GM18511 (cell line): ENCODE measurements around the gene CXCR5.
A peak's percentile ranks its signal among the peaks of the same experiment; 100 is the strongest.

ENCODE experiments used
- ATAC-seq: cut with Tn5 transposase; IDR thresholded peaks from one replicate; pipeline ENCODE4 v1.9.1; 2021; ENCODE audit warnings: mild to moderate bottlenecking, moderate library complexity; ENCODE audit not compliant: unreplicated experiment

Gene CXCR5

GRCh38 chr11:118912742-118913410 is 29.2 kb downstream of the CXCR5 start:
- no peak for ATAC-seq

- ATAC-seq = no peak
Measured at GRCh38 chr11:118913411-118914125, 29.9 kb downstream of the CXCR5 start.

- ATAC-seq = peak; percentile 53
Measured at GRCh38 chr11:118914178-118914918, 30.7 kb downstream of the CXCR5 start.

- peak; percentile 61 for ATAC-seq
Measured at GRCh38 chr11:118914987-118915386, 31.3 kb downstream of the CXCR5 start.

DNA sequence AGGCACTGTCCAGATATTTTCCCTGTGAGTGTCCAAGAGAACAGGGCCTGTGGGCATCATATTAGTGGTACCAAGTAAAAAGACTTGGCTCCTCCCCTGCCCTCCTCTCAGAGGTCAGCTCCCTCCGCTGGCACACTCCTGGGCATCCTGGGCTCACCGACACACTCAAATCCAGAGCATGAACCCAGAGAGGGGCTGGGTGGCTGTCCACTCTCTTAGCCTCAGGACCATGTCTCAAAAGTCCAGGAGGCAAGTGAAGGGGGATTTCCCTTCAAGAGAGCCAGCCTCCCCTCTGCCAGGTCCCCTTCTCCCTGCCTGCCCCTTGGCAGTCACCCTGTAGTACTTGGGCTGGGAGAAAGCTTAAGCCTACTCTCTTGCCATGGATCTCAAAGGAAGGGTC is 31.7 kb downstream of the CXCR5 start:
- ATAC-seq = no peak

DNA sequence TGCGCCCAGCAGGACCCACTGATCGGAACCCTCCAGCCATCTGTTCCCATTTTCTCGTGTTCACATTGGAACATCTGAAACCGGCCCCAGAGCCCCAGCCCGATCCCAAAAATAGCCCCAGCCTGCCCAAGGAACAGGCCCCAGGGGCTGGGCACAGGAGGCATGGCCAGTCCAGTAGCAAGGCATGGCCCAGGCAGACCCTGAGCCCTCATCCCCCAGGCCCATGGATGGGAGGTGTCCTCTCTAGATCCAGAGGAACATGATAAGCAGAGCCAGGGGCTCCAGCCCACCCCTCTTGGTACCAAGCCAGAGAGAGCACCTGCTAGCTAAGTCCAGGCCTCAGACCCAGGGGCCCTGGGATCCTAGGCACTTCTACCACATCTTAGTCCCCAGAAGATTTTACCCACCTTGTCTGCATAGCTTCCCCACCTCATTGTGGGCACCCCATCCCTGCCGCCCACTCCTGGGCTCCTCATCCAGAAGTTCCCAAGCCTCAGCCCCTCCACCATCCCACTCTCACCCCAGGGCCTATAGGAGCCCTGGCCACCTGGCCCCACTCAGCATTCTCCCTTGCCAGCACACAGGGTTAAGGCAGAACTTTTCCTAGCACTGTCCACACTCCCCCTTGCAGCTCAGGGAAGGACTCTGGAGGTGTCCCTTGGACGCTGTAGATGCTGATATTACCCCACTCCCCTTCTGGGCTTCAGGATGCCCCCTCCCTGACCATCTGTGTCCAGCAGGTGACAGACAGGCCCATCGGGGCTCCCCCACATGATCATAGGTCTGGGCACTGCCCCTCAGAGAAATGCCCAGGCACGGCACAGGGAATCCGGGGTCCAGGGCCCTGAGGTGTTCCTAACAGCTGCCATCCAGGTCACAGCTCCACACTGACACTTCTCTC is 32.5 kb downstream of the CXCR5 start:
- no peak for ATAC-seq

DNA sequence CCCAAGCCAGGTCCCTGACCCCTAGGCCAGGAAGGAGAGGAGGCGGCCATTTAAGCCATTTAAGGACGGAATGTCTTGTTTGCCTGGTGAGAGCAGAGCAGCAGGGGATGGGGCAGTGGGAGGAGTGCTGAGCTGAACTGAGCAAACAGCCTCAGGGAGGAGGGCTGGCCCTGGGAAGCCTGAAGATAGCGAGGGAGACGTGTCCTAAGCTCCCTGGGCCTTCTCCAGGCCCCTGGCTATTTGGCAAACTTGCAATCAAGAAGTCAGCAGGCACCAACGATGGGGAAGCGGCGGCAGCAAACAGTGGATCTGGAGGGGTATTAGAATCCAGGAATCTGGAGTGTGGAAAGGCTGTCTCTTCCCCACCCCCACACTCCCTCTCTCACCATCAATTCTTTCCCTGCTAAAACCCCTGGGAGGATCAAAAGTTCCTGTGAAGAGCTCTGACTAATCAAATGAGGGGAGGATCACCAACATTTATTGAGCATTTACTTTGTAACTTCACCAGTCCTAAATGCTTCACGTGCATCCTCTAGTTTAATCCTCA is 33.2 kb downstream of the CXCR5 start:
- no peak for ATAC-seq

DNA sequence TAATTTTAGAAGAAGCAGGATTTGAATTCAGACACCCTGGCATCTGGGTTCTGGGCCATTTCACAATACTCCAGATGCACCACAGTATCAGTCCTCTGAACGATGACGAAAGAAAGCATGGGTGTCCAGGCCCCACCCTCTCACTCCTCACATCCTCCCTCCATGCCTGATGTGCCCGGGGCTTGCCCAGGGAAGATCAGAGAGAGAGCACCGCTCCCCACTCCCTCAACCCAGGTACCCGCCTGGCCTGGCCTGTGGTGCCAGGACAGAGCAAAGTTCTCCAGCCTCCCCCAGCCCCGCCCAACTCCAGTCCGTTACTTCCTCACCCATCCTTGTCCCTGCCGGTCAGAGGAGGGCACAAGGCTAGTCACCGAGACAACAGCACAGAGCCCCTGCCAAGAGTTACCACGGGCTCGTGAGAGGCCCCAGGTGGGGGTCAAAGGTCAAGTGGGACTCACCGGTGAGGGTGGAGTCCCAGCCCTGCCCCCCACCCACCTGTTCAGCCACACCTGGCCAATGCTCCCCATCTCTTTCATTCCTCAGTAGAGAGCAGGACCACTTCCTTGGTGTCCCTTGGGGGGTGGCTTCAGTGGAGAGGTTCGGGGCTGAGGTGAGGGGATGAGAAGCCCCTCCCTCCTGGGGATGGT is 33.9 kb downstream of the CXCR5 start:
- no peak for ATAC-seq

DNA sequence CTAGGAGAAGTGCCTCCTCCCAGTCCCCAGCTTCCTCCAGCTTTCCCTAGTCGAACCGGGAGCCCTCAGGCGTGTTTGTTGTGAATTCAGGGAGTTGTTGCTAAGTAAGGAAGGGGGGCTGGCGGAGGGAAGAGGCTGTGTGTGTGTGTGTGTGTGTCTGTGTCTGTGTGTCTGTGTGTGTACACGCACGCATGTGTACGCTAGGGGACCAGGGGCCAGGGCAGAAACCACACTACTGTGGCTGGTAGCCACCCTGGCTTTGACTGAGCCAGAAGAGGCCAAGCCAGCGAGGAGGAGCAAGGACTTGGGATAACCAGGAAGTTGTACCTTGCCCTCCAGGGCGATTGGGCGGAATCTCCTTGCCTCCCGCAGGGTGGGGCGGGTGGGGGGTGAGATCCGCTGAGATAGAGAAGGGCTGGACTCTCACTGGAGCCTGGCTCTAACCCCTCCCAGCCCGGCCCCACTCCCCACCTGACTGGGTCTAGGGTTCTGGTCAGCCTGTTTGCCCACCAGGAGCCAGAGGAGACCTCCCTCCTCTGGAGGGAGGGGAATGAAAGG is 34.5 kb downstream of the CXCR5 start:
- ATAC-seq = no peak

- ATAC-seq = no peak
Measured at GRCh38 chr11:118918686-118919280, 35.1 kb downstream of the CXCR5 start.

GRCh38 chr11:118921121-118921928 is 37.6 kb downstream of the CXCR5 start:
- no peak for ATAC-seq

DNA sequence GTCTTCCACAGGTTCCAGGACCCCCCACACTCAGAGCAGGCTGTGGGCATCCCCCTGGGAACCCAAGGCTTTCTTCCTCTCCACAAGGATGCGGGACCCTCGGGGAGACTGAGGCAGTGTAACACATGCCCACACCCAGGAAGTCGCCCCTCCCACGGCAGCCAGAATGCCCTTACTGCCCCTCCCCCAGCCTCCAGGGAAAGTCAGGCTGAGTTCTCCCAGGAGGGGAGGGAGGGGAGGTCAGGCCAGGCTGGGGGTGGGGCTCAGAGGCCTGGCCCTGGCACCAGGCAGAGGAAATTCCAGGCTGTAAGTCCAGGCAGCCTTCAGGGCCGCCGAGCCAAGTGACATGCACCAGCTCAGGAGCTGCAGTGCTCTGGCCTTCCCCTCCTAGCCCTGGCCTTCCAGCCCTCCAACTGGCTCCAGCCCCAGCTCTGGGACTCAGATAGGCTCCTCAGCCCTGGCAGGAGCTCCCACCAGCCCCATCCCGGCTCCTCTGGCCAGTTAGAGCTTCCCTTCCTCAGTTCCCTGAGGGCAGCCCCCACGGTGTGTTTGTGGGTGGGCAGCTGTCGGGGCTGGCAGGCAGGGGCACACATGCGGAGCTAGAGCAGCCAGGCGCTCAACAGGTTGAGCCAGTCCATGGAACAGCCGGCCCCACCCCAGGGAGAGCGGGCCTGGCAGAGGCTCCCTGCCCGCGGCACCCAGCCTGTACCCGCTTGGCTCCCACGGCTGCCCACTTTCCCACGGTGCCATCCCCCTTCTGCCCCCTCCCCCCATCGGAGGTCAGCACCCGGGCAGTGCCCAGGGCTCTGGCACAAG is 38.4 kb downstream of the CXCR5 start:
- ATAC-seq = no peak

- ATAC-seq = no peak
Measured at GRCh38 chr11:118922745-118923627, 39.3 kb downstream of the CXCR5 start.

DNA sequence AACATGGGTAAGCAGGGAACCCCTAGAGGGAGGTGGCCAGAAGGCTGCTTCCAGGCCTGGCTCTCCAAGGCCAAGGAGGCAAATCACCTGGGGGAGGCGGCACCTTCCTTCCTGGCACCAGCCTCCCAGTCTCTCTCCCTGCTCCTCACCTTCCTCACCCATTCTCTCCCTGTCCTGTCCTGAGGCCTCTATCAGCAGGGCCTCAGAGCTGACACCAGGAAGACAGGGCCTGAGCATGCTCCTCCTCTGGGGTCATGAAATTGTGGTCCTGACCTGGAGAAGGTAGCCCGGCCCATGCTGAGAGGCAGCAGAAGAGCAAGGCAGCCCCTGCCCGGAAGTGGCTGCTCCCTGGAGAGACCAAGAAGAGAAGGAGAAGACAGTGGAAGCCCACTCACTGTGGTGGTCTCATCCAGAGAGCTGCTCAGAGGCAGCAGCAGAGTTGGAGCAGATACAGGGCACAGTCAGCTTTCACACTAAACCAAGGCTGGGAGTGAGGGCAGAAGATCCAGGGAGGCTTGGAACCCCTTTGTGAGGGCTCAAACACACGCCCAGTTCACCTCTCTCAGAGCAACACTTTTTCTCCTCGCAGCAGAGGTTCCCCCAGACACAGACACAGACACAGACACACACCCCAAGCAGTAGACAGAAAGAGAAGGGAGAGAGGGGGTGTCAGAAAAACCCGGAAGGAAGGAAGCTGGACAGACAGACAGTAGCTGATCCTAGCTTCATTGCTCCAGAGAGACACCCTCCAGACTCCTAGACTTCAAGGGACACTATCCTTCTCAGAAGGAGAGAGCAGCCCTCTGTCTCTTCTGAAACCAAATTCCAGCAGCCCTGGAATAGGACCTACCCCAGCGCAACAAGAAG is 40.3 kb downstream of the CXCR5 start:
- ATAC-seq = no peak

DNA sequence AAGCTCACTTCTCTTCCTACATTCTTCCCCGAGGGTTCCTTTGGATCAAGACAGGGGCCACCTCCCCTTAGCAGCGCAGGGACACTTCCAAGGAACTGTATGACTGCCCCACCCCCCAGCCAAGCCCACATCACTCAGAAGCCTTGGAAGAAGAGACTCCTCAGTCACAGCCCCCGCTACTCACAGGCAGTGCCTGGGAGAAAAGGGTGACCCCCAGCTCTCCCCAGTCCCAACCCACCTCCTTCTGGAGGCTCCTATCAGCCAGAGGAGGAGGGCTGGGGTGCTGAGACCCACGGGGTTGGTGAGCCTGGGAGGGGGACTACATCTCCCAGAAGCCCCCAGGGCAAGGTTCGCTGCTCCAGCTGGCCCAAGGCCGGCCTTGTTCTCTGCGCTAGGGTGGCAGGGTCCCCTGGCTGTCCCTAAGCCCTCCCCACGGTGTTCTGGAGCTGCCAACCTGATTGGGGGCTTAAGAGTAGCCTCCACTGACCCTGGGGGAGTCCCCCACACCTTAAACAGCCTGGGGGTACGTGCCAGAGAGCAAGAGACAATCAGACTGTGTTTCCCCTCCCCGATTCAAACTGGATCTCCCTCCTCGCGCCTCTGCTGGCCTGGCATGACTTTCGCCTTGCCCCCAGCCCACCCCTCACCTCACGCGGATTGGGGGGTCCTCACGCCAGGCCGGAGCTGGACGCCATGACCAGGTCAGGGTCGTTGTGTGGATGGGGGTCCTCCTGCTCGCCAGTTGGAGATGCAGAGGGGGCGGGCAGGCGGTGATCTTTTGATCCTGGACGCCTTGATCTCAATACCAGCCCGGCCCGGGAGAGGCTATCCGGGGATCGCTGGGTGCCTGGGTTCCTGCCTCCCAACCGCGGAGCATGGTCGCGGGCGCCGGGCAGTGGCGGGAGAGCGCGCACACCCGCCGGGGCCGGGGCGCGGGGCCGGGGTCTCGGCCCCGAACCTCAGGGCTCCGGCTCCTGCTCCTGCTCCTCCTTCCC is 41.2 kb downstream of the CXCR5 start:
- ATAC-seq = no peak
